ENCODE results near the gene CNIH2. TPM values are rescaled to one million over a fixed set of nuclear protein-coding genes. Genes with fewer than 3 reads are reported as not detected.
"Not testable (repeated sequence)": the region's sequence is repeated elsewhere in the genome, so short reads cannot be mapped to it uniquely, and the experiment has no call there.

Gene CNIH2
- total RNA-seq, 1 experiment from 2014 or later = 12.9 TPM

DNA sequence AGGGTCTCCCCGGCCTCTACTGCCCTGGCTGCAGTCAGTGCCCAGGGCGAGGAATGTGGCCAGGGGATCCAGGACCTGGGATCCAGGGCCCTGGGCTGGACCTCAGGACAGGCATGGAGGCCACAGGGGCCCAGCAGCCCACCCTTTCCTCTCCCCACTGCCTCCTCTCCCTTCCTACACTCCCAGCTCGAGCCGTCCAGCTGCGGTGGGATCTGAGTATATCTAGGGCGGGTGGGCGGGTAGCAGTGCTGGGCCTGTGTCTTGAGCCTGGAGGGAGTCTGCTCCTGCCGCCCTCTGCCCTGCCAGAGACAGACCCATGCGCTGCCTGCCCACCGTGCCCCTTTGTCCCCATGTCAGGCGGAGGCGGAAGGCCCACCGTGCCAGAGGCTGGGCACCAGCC, 1.4 kb upstream of the CNIH2 start:
- H3K27ac Mint-ChIP-seq; ATAC-seq; DNase-seq (ENCODE audit: low spot score); H3K4me3 Mint-ChIP-seq; H3K9me3 Mint-ChIP-seq: not testable (repeated sequence)
- POLR2A ChIA-PET = interaction anchor here (1.2 kb wide), 1 partner anchor 9 kb away, joined by 4 read pairs; no protein-coding TSS in a partner anchor
- CTCF ChIA-PET = interaction anchor here (1.2 to 1.5 kb wide), 3 partner anchors 8 to 54 kb away, joined by 3 to 7 read pairs (median 5); partner anchors contain the start of genes RAB1B and YIF1A
- H3K36me3 Mint-ChIP-seq = peaks cover 26% of the 10 kb centered on the region
- peaks cover 14% of the 10 kb centered on the region for H3K4me1 Mint-ChIP-seq
- peaks cover 22% of the 10 kb centered on the region for H3K27me3 Mint-ChIP-seq (ENCODE audit: low read depth)

DNA sequence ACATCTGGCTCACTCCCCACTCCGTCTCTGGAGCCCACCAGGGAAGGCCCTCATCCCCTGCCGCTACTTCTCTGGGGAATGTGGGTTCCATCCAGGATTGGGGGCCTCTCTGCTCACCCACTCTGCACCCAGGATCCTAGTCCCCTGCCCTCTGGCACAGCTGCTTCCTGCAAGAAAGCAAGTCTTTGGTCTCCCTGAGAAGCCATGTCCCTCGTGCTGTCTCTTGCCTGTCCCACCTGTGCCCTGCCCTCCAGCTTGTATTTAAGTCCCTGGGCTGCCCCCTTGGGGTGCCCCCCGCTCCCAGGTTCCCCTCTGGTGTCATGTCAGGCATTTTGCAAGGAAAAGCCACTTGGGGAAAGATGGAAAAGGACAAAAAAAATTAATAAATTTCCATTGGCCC, 911 bp upstream of the CNIH2 start:
- H3K27me3 Mint-ChIP-seq (ENCODE audit: low read depth) = peaks cover 22% of the 10 kb centered on the region
- DNase-seq (ENCODE audit: low spot score); H3K9me3 Mint-ChIP-seq; H3K27ac Mint-ChIP-seq; ATAC-seq: not testable (repeated sequence)
- H3K4me3 Mint-ChIP-seq = peak overlapping the region; percentile 48; the same call in 1 of the 2 replicates
- H3K36me3 Mint-ChIP-seq = peaks cover 21% of the 10 kb centered on the region
- CTCF ChIA-PET = interaction anchor here (0.9 to 1.5 kb wide), 5 partner anchors 9 to 54 kb away, joined by 3 to 7 read pairs (median 5); partner anchors contain the start of genes RAB1B and YIF1A
- POLR2A ChIA-PET = interaction anchor here (0.7 to 1.2 kb wide), 2 partner anchors 8 to 9 kb away, joined by 3 to 4 read pairs; no protein-coding TSS in a partner anchor
- H3K4me1 Mint-ChIP-seq = peaks cover 15% of the 10 kb centered on the region

DNA sequence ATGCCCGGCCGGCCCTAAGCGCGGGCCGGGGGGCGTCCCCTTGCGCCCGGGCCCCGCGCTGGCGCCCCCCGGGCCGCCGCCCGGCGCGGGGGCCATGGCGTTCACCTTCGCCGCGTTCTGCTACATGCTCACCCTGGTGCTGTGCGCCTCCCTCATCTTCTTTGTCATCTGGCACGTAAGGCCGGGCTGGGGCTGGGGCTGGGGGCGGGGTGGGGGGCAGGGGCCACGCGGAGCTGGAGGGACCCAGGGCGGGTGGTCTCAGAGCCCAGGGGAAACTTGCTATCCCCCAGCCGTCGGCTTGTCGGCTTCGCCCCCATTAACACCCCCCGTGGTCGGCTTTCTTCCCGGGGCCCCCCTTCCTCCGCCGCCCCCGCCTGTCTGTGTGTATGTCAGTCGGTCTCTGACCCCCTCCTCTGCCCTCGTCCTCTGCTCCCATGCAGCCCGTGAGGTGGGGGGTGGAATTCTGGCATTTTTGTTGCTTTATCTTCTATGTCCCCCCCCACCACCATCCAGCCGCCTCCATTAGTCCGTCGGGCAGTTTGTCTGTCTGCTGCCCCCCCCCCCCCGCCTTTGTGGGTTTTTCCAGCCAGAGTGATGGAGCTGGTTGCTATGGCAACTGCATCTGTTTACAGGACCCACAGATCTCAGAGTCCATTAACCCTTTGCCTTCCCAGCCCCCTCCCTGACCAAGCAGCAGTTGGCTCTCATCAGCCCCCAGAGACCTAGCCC, 552 bp downstream of the CNIH2 start:
- H3K4me1 Mint-ChIP-seq = peaks cover 24% of the 10 kb centered on the region
- H3K27me3 Mint-ChIP-seq (ENCODE audit: low read depth) = peaks cover 22% of the 10 kb centered on the region
- ATAC-seq (no peak), DNase-seq (ENCODE audit: low spot score) (no peak)
- H3K27ac Mint-ChIP-seq = no peak overlapping the region
- H3K36me3 Mint-ChIP-seq = peaks cover 8% of the 10 kb centered on the region
- ChIA-PET POLR2A (no interaction called here), CTCF (interaction anchor here (0.6 to 2.5 kb wide), 9 partner anchors 11 to 140 kb away, joined by 3 to 15 read pairs (median 5); partner anchors contain the start of gene YIF1A)
- no peaks in the 10 kb centered on the region for H3K9me3 Mint-ChIP-seq
- H3K4me3 Mint-ChIP-seq = peak overlapping the region; percentile 65
- TF ChIP-seq, protein P1, sequence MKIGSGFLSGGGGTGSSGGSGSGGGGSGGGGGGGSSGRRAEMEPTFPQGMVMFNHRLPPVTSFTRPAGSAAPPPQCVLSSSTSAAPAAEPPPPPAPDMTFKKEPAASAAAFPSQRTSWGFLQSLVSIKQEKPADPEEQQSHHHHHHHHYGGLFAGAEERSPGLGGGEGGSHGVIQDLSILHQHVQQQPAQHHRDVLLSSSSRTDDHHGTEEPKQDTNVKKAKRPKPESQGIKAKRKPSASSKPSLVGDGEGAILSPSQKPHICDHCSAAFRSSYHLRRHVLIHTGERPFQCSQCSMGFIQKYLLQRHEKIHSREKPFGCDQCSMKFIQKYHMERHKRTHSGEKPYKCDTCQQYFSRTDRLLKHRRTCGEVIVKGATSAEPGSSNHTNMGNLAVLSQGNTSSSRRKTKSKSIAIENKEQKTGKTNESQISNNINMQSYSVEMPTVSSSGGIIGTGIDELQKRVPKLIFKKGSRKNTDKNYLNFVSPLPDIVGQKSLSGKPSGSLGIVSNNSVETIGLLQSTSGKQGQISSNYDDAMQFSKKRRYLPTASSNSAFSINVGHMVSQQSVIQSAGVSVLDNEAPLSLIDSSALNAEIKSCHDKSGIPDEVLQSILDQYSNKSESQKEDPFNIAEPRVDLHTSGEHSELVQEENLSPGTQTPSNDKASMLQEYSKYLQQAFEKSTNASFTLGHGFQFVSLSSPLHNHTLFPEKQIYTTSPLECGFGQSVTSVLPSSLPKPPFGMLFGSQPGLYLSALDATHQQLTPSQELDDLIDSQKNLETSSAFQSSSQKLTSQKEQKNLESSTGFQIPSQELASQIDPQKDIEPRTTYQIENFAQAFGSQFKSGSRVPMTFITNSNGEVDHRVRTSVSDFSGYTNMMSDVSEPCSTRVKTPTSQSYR (CRISPR knock-in tag; IDR thresholded peaks at IDR 0.05) = no peak
- no peak for TF ChIP-seq SMAD4 (CRISPR knock-in tag; IDR thresholded peaks at IDR 0.05)
- no peak for TF ChIP-seq ZBTB21 (CRISPR knock-in tag; IDR thresholded peaks at IDR 0.05; ENCODE audit: borderline replicate concordance)
- TF ChIP-seq, protein P2, sequence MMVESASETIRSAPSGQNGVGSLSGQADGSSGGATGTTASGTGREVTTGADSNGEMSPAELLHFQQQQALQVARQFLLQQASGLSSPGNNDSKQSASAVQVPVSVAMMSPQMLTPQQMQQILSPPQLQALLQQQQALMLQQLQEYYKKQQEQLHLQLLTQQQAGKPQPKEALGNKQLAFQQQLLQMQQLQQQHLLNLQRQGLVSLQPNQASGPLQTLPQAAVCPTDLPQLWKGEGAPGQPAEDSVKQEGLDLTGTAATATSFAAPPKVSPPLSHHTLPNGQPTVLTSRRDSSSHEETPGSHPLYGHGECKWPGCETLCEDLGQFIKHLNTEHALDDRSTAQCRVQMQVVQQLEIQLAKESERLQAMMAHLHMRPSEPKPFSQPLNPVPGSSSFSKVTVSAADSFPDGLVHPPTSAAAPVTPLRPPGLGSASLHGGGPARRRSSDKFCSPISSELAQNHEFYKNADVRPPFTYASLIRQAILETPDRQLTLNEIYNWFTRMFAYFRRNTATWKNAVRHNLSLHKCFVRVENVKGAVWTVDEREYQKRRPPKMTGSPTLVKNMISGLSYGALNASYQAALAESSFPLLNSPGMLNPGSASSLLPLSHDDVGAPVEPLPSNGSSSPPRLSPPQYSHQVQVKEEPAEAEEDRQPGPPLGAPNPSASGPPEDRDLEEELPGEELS (CRISPR knock-in tag; IDR thresholded peaks at IDR 0.05) = no peak
- TF ChIP-seq, protein P3, sequence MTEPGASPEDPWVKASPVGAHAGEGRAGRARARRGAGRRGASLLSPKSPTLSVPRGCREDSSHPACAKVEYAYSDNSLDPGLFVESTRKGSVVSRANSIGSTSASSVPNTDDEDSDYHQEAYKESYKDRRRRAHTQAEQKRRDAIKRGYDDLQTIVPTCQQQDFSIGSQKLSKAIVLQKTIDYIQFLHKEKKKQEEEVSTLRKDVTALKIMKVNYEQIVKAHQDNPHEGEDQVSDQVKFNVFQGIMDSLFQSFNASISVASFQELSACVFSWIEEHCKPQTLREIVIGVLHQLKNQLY (CRISPR knock-in tag; IDR thresholded peaks at IDR 0.05) = no peak
- TF ChIP-seq, protein P4, sequence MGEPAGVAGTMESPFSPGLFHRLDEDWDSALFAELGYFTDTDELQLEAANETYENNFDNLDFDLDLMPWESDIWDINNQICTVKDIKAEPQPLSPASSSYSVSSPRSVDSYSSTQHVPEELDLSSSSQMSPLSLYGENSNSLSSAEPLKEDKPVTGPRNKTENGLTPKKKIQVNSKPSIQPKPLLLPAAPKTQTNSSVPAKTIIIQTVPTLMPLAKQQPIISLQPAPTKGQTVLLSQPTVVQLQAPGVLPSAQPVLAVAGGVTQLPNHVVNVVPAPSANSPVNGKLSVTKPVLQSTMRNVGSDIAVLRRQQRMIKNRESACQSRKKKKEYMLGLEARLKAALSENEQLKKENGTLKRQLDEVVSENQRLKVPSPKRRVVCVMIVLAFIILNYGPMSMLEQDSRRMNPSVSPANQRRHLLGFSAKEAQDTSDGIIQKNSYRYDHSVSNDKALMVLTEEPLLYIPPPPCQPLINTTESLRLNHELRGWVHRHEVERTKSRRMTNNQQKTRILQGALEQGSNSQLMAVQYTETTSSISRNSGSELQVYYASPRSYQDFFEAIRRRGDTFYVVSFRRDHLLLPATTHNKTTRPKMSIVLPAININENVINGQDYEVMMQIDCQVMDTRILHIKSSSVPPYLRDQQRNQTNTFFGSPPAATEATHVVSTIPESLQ (CRISPR knock-in tag; IDR thresholded peaks at IDR 0.05) = no peak
- no peak for TF ChIP-seq ESRRA (CRISPR knock-in tag; IDR thresholded peaks at IDR 0.05; ENCODE audit: borderline replicate concordance)
- TF ChIP-seq JUN (CRISPR knock-in tag; IDR thresholded peaks at IDR 0.05) = no peak
- no peak for TF ChIP-seq ZNF317 (CRISPR knock-in tag; IDR thresholded peaks at IDR 0.05; ENCODE audit: borderline replicate concordance, low read depth)
- TF ChIP-seq, protein P5, sequence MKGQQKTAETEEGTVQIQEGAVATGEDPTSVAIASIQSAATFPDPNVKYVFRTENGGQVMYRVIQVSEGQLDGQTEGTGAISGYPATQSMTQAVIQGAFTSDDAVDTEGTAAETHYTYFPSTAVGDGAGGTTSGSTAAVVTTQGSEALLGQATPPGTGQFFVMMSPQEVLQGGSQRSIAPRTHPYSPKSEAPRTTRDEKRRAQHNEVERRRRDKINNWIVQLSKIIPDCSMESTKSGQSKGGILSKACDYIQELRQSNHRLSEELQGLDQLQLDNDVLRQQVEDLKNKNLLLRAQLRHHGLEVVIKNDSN (CRISPR knock-in tag; IDR thresholded peaks at IDR 0.05) = no peak
- TF ChIP-seq, protein P6, sequence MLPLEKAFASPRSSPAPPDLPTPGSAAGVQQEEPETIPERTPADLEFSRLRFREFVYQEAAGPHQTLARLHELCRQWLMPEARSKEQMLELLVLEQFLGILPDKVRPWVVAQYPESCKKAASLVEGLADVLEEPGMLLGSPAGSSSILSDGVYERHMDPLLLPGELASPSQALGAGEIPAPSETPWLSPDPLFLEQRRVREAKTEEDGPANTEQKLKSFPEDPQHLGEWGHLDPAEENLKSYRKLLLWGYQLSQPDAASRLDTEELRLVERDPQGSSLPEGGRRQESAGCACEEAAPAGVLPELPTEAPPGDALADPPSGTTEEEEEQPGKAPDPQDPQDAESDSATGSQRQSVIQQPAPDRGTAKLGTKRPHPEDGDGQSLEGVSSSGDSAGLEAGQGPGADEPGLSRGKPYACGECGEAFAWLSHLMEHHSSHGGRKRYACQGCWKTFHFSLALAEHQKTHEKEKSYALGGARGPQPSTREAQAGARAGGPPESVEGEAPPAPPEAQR (CRISPR knock-in tag; IDR thresholded peaks at IDR 0.05) = no peak
- TF ChIP-seq, protein P7, sequence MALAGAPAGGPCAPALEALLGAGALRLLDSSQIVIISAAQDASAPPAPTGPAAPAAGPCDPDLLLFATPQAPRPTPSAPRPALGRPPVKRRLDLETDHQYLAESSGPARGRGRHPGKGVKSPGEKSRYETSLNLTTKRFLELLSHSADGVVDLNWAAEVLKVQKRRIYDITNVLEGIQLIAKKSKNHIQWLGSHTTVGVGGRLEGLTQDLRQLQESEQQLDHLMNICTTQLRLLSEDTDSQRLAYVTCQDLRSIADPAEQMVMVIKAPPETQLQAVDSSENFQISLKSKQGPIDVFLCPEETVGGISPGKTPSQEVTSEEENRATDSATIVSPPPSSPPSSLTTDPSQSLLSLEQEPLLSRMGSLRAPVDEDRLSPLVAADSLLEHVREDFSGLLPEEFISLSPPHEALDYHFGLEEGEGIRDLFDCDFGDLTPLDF (CRISPR knock-in tag; IDR thresholded peaks at IDR 0.05) = no peak
- TF ChIP-seq SOX15 (CRISPR knock-in tag; IDR thresholded peaks at IDR 0.05) = no peak
- no peak for TF ChIP-seq SMAD3 (CRISPR knock-in tag; IDR thresholded peaks at IDR 0.05; ENCODE audit: borderline replicate concordance)
- TF ChIP-seq, protein P8, sequence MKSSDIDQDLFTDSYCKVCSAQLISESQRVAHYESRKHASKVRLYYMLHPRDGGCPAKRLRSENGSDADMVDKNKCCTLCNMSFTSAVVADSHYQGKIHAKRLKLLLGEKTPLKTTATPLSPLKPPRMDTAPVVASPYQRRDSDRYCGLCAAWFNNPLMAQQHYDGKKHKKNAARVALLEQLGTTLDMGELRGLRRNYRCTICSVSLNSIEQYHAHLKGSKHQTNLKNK (CRISPR knock-in tag; IDR thresholded peaks at IDR 0.05) = no peak
- TF ChIP-seq OVOL2 (CRISPR knock-in tag; IDR thresholded peaks at IDR 0.05; ENCODE audit: borderline replicate concordance) = no peak
- no peak for TF ChIP-seq FOXJ3 (CRISPR knock-in tag; IDR thresholded peaks at IDR 0.05; ENCODE audit: borderline replicate concordance)
- TF ChIP-seq ELF4 (CRISPR knock-in tag; IDR thresholded peaks at IDR 0.05; ENCODE audit: low read depth) = no peak

Data from WTC11 (cell line).